ENCODE results near the gene PPP4R2.

GRCh38 chr3:73069775-73070444 lies 73.3 kb downstream of the PPP4R2 start:
- no peak for TF ChIP-seq CTCF (conservative IDR thresholded peaks at IDR 0.05)
- TF ChIP-seq ZFX (IDR thresholded peaks at IDR 0.05) = no peak

All from C4-2B (cell line).